Prostate gland (tissue), 2 donors: ENCODE data around the gene SLC34A3.

Experiments
- POLR2A ChIP-seq: fragments of 450-650 bp; IDR thresholded peaks from one replicate; pipeline ENCODE4 v1.6.1; 2016; ENCODE audit warnings: antibody characterized with exemption, mild to moderate bottlenecking
- TF ChIP-seq, protein P1 (sequence below), 4 experiments: fragments of 200-600 bp in 2 of 4; fragments of 450-650 bp in 2 of 4; sonication (generic) in 2 of 4; IDR thresholded peaks; 1 replicate in 3 of 4; 2 replicates in 1 of 4; pipeline ENCODE4 v1.5.1; 2016 to 2019; ENCODE audit warnings: antibody characterized with exemption in 4 of 4, mild to moderate bottlenecking in 2 of 4, moderate library complexity in 2 of 4

DNA sequence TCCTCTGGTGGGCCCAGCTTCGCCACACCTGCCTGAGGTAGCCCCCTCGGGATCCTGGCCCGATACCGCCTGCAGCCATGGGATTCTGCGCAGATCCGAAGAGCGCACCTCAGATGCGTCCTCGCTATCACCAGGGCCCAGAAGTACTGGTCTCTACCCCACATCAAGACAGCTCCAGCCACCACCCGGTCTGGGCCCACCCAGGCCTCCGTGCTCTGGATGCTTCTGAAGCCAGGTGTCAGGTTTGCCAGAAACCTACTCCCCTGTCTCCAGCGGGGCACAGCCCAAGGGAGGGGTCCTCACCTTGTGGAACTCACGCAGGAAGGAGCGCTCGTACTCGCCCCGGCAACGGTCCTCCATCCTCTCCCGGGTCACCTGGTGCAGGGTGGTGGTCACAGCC is 44.8 kb upstream of the SLC34A3 start:
- TF ChIP-seq, protein P1, sequence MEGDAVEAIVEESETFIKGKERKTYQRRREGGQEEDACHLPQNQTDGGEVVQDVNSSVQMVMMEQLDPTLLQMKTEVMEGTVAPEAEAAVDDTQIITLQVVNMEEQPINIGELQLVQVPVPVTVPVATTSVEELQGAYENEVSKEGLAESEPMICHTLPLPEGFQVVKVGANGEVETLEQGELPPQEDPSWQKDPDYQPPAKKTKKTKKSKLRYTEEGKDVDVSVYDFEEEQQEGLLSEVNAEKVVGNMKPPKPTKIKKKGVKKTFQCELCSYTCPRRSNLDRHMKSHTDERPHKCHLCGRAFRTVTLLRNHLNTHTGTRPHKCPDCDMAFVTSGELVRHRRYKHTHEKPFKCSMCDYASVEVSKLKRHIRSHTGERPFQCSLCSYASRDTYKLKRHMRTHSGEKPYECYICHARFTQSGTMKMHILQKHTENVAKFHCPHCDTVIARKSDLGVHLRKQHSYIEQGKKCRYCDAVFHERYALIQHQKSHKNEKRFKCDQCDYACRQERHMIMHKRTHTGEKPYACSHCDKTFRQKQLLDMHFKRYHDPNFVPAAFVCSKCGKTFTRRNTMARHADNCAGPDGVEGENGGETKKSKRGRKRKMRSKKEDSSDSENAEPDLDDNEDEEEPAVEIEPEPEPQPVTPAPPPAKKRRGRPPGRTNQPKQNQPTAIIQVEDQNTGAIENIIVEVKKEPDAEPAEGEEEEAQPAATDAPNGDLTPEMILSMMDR (IDR thresholded peaks at IDR 0.05), result no peak
- no peak for TF ChIP-seq POLR2A
